GM08714 (cell line): ENCODE results near the gene ZCCHC7.
A peak's percentile ranks its signal among the peaks of the same experiment; 100 is the strongest.
"Not testable (repeated sequence)": the region's sequence is repeated elsewhere in the genome, so short reads cannot be mapped to it uniquely, and the experiment has no call there.

ENCODE experiments used
- H3K4me3 ChIP-seq: fragments of 200-500 bp; sonication (Bioruptor generic); 2 replicates; pipeline ENCODE4 v1.5.1; 2014; ENCODE audit warnings: mild to moderate bottlenecking, low read length, inconsistent platforms
- ZNF274 ChIP-seq: IDR thresholded peaks from 2 replicates; pipeline ENCODE4 v1.6.1; 2012; ENCODE audit warnings: mild to moderate bottlenecking, low read depth, low read length

The ZCCHC7 gene

DNA sequence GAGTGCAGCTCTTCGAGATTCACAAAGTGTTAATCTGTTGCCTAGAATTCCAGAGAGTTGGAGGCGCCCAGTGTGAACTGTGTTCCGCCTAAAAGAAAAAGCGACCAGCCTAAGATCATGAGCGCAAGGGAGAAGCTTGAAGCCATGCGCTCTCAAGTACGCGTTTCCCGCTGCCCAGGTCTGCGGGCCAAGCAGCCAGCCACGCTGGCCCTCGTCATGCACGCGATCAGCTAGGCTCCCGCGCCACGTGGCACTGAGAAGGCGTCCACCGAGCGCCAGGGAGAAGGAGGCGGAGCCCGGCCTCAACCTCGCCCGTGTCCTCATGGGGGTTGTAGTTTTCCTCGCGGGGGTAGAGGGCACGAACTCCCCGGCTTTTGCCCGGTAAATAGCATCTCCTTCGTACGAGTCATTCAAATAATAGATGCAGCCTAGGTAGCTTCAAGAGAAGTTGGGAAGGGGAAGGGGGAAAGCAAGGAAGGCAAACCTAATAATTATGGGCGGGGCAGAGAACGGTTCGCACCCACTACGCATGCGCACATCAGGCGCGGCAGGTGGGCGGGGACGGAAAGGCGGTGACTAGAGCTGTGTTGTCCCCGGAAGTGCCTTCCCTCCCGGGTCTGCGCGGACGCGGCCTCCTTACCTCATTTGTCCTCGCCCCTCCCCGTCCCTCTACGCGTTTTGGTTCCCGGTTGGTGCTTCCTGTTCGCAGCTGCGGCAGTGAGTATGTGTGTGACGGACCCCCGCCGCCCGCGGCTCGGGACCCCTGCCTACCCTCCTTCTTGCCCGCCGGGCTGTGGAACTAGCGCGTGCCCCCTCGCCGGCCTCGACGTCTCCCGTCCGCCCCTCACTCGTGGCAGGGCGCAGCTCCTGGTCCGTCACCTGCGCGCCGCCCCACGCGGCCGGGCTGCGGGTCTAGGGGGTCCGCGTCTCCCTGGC, at the start of gene ZCCHC7:
Gene ZCCHC7, plus strand, starts transcription at position 668 of the 936 bp plus-strand sequence.
- no peak for TF ChIP-seq ZNF274
- peak within 1 kb of the TSS; percentile 99 for H3K4me3 ChIP-seq

DNA sequence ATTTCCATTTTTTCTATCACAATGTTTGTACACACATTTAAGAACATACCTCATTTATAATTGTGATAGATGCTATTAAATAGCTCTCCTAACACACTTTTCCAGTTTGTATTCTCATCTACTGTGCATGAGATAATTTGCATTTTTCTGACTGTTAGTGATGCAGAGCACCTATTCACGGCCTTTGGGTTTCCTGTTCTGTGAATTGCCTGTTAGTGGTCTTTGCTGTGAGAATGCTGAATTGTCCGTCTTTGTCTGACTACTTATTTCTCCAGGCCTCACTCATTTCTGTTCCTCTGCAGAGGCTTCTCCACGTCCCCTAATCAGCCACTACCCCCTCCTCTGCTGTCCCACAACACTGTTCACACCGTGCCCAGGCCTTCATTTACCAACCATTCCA, 45.6 kb upstream of the ZCCHC7 start:
- H3K4me3 ChIP-seq = peak overlapping the region; percentile 41; the same call in 1 of the 2 replicates

DNA sequence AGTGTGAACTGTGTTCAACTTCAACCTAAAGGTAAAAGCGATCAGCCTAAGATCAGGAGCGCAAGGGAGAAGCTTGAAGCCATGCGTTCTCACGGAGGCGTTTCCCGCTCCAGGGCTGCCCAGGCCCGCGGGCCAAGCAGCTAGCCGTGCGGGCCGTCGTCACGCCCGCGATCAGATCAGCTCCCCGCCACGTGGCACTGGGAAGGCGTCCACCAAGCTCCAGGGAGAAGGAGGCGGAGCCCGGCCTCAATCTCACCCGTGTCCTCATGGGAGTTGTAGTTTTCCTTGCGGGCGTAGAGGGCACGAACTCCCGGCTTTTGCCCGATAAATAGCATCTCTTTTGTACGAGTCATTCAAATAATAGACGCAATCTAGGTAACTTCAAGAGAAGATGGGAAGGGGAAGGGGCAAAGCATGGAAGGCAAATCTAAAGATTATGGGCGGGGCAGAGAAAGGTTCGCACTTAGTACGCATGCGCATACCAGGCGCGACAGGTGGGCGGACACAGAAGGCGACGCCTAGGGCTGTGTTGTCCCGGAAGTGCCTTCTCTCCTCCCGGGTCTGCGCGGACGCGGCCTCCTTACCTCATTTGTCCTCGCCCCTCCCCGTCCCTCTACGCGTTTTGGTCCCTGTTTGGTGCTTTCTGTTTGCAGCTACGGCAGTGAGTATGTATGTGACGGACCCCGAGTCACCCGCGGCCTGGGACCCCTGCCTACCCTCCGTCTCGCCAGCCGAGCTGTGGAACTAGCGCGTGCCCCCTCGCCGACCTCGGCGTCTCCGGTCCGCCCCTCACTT, 40.8 kb upstream of the ZCCHC7 start:
- TF ChIP-seq ZNF274 = no peak
- peak overlapping the region; percentile 82 for H3K4me3 ChIP-seq

DNA sequence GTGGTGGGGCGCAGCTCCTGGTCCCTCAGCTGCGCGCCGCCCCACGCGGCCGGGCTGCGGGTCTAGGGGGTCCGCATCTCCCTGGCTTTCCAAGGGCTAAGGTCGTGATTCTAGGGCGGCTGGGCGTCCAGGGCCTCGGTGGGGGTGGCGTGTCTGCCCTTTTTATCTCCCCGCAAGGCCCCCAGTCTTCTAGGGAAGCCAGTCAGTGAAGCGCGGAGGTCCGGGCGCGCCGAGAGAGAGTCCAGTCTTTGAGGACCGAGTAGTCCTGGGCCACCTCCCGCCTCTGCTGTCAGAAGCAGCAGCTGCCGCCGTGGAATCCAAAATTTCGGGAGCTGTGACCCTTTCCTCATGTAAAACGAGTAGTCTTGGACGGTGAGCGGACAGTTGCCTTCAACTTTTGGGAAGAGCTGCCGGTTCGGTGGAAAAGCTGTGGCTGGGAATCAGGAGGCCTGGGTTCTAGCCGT, 40.2 kb upstream of the ZCCHC7 start:
- H3K4me3 ChIP-seq = peak overlapping the region; percentile 82

DNA sequence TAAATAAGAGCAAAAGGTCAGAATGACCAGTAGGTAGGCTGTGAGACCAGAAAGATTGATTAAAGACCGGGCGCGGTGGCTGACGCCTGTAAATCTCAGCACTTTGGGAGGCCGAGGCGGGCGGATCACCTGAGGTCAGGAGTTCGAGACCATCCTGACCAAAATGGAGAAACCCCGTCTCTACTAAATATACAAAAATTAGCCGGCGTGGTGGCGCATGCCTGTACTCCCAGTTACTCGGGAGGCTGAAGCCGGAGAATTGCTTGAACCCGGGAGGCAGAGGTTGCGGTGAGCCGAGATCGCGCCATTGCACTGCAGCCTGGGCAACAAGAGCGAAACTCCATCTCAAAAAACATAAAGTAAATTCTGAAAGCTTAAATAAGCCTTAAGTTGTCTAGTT, 38.9 kb upstream of the ZCCHC7 start:
- peak overlapping the region; percentile 31; the same call in 1 of the 2 replicates for H3K4me3 ChIP-seq

DNA sequence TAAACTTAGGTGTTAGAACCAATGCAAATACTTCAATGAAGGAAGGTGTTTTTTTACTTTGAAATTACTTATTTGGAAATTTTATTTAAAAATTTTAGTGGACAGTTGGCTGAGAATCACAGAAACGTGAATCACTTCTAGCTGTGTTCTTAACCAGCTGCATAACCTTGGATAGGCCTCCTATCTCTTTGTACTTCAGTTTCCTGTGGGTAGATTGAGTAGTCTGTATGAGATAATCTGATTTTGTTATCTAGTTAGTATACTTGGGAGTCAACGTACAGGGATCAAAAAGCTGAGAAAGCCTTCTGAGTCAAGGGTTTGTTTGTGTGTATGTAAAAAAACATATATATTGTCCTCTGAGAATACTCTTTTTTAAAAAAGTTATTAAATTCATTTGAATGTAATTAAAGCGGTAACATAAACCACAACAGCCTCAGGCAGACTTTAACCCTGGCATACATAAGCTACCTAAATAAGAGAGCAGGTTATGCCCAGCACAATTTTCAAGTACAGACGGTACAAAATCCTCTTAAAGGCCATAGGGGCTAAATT, 38.1 kb upstream of the ZCCHC7 start:
- H3K4me3 ChIP-seq = no peak overlapping the region
- TF ChIP-seq ZNF274 = no peak

DNA sequence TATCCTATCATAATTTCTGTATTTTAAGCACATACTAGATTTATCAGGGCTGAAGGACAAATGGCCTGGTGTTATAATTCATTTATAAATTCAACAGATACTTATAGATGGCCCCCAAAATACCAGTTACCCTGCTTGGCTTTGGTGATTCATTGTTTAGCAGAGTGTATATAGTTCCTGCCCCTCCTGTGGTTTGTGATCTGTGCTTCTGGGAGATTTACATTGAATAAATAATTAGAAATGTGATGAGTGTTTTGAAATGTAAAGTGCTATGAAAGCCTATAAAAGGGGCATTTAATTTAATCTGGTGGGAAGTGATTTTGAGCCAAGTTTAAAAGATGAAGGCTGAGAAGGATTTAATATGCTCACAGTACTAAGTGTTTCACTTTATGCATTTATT, 36.7 kb upstream of the ZCCHC7 start:
- H3K4me3 ChIP-seq = no peak overlapping the region
- TF ChIP-seq ZNF274 = no peak

DNA sequence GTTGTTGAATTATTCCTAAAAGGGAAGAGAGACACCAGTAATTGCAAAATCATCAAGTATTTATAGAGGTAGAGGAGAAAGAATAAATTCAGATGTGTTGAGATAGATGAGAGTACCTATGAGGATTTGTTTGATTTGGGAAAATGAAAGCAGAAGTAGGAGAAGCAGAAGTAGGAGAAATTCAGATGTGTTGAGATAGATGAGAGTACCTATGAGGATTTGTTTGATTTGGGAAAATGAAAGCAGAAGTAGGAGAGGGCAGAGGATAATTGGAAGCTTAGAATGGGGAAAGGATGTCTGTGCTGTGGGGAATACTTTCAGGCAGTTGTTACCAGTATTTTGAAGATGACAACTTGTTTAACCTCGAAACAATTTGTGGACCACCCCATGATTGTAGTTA, 35.1 kb upstream of the ZCCHC7 start:
- no peak overlapping the region for H3K4me3 ChIP-seq
- no peak for TF ChIP-seq ZNF274

DNA sequence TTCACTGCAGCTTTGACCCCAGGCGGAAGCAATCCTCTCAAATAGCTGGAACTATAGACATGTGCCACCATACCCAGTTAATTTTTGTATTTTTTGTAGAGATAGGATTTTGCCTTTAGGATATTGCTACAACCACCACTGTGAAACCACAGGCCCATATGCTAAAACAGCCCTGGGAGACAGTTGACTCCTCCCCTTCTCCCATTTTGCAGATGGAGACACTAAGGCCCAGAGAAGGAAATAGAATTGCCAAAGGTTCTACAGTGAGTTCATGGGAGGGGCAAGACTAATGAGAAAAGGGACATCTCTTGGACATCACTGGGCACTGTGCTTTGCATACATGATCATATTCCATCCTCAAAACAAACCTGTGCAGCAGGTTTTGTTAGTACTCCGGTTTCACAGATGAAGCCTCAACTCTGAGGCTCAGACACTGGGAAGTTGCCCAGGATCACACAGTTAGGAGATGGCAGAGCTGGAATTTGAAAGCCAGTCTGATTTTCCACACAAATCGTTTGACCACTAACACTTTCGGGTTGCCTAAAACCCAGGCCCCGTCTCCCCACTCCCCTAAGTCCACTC, 27.6 kb upstream of the ZCCHC7 start:
- H3K4me3 ChIP-seq = not testable (repeated sequence)

DNA sequence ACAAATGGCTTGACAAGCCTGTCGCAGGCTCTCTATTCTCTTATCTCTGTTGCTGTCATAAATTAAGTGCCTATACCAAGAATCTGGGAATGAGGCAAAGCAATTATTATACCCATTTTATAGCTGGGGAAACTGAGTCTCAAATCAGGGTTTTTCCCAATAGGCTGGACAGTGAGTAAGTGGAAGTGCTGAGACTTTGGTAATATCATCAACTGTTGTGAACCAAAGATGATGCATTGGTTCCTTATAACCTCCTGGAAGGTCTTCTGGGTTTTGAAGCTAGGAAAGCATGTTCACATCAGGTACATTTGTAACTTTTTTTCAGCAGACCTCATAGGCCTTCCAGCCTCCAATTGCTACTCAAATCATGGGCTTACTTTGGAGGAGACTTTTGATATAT, 25.6 kb upstream of the ZCCHC7 start:
- H3K4me3 ChIP-seq = no peak overlapping the region
- TF ChIP-seq ZNF274 = no peak

DNA sequence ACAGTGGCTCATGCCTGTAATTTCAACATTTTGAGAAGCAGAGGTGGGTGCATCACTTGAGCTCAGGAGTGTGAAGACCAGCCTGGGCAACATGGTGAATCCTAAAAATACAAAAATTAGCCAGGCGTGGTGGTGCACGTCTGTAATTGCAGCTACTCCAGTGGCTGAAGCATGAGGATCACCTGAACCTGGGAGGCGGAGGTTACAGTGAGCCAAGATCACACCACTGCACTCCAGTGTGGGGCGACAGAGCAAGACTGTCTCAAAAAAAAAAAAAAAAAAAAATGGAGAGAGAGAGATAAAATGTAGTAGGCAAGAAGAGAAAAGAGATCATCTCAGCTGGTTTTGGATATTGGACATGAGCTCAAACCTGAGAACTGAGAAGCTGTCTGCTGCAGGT, 23.7 kb upstream of the ZCCHC7 start:
- no peak for TF ChIP-seq ZNF274
- no peak overlapping the region for H3K4me3 ChIP-seq

DNA sequence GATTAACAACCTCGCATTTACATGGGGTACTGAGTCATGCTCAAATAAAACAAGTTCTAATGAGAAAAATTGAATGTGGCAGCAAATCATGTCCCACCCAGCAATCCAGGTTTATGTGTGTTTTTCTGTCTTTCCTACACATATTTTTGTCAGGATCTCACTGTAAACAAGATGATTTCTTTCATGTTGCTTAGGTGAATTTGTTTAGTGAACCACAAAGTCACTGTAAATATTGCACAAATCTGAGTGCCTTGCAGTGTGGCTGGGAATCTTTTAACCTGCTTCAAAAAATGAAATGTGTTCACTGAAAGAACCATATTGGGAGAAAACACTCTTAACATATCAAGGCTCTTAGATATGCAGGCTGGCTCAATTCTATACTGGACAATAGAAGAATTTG, 23.1 kb upstream of the ZCCHC7 start:
- H3K4me3 ChIP-seq = no peak overlapping the region
- TF ChIP-seq ZNF274 = no peak

DNA sequence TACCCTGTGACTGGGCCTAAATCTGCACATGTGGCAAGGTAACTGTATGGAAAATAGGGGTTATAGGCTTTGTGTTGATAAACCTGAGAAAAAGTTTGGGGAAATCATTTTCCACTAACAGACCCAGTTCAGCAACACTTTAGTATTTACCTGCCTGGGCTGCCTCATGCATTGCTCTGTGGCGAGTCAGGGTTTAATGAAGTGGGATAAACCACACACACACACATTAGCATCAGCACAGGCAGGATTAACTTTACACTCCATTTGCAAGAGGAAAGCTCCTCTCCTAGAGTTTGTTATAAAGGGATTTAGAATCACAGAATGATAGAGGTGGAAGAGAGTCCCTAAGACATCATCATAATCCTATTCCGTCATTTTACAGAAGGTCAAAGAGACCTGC, 20.0 kb upstream of the ZCCHC7 start:
- no peak for TF ChIP-seq ZNF274
- no peak overlapping the region for H3K4me3 ChIP-seq

DNA sequence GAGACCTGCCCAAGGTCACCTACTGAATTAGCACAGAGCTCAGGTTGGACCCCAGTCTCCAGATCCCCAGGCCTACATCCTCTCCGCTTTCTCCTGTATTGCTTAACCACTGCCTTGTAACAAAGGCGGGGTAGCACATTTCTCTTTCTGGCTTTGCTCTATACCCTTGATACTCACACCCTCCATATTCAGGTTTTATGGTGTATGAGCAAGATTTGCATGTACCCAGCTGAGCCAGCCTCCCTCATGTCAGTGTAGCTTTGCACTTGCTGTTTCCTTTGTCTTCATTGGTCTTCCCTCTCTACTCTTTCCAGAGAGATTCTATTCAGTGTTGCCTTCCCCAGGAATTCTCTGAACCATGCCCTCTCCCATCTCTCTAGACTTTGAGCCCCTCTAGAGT, 19.6 kb upstream of the ZCCHC7 start:
- no peak overlapping the region for H3K4me3 ChIP-seq
- no peak for TF ChIP-seq ZNF274
